GM19193 (cell line): ENCODE measurements around the gene CBFA2T3.

ENCODE experiments used
- POLR2A ChIP-seq: IDR thresholded peaks from 4 replicates; pipeline ENCODE4 v1.6.1; 2011; ENCODE audit not compliant: insufficient read depth, insufficient read length; ENCODE audit errors: extremely low read depth

The CBFA2T3 gene

DNA sequence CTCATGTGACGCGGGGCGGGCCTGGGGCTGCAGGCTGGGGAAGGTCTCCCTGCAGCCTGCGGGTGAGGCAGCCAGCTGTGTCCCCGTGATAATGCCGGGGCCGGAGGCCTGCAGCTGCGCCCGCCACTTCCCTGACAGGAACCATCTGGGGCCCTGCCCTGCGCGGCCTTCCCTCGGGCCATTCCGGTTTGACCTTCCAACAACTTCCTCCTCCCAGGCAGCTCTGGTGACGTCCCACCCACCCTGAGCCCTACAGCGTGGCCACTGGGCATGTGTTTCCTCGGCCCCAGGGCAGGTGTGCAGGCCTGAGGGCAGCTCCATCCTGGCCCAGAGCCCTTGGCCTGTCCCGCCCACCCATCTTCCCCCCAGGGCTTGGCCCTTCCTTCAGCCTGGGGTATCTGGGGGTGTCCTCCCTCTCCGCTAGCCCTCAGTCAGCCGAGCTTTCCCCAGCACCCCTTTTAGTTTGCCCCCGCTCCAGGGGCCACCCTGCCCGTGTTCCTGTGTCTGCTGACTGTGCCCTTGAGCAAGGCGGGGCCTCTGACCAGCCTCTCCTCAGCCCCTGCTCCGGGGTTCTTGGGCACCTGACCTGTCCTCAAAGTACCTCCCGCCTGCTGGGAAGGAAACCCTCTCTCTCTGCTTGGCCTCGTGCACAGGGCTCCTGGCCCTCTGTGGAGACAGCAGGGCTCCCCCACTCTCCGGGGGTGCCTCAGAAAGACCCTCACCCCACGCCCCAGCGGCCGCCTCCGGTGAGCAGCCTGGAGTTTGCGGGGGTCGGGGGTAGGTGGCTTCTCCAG, at the start of gene CBFA2T3:
Gene CBFA2T3, minus strand, starts transcription at position 190 of the 794 bp plus-strand sequence. CDS start 400 bp downstream, outside the sequence.
- peak; percentile 27 for TF ChIP-seq POLR2A

DNA sequence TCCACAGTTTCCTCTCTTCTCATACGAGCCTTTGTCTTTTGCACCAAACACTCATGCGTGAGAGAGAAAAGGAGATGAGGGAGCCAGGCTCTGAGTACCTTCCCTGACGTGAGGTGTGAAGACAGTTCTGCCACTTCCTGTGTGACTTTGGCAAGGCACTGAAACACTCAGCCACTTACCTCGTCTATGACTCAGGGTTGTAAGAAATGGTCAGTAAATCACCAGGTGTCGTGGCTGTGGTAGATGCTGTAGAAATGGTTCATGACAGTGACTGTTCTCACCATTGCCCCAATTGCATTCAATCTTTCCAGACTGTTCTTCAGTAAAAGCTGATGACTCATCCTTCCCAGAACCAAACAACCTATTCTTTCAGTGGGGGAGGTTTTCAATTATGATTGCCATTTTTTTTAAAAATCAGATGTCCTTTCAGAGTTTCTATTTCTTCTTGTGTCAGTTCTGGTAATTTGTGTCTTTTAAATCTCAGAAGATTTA, 49.2 kb upstream of the CBFA2T3 start:
- no peak for TF ChIP-seq POLR2A

DNA sequence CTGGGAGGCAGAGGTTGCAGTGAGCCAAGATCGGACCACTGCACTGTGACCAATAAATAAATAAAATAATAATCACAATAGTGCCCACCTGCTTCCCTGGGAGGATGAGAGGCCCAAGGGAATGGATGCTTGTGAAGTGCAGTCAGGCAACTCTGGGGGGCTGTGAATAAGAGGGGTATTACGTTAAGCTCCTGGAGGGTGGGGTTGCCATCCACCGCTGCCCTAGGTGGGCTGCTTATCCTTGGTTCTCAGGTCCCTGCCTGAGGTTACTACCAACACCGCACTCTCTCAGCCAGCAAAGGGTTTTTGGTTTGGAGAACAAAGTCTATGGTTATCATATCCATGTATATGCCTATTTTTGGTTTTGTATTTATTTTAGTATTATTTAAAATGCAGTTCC, 48.6 kb upstream of the CBFA2T3 start:
- TF ChIP-seq POLR2A = no peak

DNA sequence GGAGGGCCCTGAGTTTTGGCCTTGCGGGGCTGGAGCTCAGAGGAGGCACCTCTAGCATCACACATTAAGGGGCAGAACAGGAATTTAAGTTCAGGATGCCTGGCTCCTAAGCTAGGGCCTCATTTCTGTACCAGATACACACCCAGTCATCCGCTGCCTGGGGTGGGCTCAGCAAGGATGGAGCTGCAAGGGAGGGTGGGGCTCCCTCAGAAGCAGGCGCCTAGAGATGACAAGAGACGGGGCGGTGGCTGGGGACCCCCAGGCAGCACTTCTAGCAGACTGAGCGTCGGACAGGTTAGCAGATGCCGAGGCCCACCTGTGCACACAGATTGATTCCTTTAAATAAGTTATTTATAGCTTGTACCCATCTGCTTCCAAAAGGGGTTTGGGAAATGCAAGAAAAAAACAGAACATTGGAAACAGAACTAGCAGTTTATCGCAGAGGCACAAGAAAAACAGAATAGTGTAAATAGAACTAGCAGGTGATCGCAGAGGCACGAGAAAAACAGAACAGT, 47.6 kb upstream of the CBFA2T3 start:
- TF ChIP-seq POLR2A = no peak

DNA sequence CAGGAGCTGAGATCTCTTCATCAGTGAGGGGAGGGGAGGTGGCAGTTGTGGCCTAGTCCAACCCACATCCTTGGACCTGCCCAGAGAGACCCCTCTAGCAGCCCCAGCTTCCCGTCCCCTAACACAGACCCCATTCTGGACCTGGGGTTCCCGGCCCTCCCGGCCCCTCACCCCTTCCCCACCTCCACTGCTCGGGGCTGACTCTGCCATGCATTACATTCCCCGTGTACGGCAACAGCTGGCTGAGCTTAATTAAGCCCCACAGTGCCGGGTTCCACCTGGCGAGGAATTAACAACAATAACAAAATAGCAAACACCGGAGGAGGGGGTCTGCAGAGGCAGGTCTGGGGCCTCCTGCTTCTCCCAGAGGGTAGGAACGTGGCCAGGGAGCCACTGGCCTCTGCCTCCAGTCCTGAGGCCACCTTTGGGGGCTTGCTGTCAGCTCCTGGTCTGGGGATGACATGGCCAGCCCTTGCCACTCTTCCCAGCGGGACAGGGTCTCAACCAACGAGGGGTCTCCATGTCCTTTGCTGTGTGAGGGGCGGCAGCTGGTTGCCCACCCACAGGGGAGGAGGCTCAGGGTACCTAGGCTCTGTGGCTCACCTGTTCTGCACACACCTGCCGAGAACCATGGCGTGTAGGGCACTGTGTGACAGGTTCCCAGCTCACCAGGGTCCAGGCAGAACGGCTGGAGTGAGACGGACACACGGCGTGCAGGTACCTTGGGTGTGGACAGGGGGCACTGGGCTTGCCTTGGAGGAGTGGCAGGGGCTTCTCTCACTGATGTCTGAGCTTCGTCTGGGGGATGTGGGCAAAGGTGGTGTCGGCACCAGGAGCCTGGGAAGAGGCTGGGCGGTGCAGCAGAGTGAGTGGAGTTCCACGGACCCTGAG, 46.9 kb upstream of the CBFA2T3 start:
- TF ChIP-seq POLR2A = no peak

DNA sequence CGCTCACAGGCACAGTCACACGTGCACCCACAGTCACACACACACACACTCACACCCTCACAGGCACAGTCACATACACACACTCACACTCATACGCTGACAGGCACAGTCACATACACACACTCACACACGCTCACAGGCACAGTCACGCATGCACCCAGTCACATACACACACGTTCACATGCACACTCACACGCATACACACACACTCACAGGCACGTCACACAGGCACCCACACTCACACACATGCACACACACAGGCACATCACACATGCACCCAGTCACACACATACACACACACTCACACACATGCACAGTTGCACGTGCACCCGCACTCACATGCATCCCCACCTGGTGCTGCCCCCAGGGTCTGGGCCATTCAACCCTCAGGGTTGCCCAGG, 46.1 kb upstream of the CBFA2T3 start:
- TF ChIP-seq POLR2A = no peak

DNA sequence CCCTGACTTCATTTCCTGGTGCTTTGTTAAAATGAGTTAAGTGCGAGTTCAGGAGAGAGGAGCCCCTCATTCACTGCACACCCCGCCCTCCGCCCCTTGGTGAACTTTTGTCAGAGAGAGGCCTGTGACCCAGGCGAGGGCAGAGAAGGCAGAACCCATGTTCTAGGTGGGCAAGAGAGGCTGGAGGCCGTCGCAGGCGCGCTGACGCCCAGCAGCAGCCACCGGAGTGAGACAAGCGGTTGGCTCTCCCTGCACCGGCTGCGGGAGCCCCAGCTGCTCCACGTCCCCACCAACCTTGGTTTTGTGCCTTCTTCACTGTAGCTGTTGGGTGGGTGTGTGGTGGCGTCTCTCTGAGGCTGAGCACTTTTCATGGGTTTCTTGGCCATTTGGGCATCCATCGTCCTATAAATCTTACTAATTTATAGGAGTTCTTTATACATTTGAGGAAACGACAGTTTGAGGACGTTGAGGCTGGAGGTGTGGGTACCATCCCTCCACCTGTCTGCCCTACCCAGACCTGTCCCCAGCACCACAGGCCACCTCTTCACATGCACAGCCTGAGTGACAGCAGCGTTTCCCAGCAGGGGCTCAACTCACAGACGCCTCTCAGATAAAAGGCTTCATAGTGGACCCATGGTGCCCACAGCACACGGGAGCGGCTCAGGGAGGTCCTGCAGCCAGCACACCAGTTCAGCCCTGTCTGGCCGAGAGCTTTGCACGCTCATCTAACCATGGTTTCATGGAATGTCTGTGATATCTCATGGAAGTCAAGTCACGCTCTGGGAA, 45.2 kb upstream of the CBFA2T3 start:
- TF ChIP-seq POLR2A = no peak

DNA sequence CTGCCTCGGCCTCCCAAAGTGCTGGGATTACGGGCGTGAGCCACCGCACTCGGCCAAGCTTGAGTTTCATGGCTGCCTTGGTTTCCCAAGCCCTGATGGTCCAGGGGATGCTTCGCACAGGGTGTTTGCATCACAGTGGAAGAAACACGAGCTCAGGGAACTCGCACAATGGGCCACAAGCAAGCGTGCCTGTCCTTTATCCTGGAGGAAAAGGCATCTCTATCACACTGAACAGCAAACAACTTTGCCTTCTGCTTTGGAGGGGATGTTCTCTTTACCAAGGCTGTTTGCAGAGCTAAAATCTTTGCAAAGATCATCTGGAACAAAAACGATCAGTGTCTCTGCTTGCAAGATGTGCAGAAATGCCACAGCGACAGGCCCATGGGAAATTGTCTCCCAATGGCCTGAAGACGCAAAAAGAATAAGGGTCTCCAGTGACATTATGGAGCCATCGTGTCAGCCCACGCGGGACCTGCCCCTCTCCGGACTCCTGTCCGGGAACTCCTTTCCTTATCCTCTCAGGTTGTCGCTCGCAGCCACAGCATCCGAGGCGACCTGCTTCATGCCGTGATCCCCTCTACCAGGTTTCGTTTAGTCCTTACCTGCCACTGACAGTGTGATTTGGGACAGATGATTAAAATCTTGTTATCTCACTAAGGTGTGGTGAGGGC, 44.1 kb upstream of the CBFA2T3 start:
- no peak for TF ChIP-seq POLR2A

DNA sequence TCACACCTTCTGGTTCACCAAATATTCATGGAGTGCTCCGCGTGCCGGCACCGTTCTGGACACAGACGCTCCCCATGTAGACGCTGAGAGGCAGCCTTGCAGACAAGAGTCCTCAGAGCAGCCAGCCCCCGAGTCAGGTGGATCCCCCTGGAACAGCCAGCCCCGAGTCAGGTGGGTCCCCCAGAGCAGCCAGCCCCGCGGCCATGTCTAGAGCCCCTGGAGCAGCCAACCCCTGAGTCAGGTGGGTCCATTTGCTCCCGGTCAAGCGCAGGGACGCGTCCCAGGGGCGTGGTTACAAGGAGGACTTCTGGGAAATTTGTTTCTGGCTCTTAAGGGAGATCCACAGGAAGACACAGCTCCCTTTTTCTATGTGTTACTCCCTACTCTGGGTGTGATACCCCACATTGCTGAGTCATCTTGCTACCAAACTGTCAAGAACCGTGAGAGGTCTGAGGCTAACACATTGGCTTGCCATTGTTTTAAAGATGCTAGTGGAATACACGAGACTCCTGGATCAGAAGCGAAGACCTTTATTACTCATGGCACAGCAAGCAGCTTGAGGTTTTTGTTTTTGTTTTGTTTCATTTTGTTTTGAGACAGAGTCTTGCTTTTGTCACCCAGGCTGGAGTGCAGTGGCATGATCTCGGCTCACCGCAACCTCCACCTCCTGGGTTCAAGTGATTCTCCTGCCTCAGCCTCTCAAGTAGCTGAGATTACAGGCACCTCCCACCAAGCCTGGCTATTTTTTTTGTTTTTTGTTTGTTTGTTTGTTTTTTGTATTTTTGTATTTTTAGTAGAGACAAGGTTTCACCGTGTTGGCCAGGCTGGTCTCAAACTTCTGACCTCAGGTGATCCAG, 43.3 kb upstream of the CBFA2T3 start:
- no peak for TF ChIP-seq POLR2A

DNA sequence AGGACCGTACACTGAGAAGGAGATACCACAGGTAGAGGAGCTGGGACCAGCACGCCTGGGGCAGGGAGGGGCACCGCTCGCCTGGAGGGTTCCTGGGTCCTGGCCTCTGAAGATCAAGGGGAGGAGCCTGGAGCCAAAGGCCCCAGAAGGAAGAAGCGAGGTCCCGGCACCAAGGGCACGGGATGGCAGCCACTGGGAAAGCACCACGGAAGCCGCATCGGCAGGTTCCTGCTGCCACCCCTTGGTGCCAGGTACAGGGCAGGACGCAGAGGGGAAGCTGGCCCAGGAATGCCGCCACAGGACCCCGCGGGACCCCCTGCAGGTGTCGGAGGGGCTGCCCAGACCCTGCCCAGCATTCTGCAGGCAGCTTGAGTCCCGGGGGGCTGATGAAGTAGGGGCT, 42.5 kb upstream of the CBFA2T3 start:
- no peak for TF ChIP-seq POLR2A

DNA sequence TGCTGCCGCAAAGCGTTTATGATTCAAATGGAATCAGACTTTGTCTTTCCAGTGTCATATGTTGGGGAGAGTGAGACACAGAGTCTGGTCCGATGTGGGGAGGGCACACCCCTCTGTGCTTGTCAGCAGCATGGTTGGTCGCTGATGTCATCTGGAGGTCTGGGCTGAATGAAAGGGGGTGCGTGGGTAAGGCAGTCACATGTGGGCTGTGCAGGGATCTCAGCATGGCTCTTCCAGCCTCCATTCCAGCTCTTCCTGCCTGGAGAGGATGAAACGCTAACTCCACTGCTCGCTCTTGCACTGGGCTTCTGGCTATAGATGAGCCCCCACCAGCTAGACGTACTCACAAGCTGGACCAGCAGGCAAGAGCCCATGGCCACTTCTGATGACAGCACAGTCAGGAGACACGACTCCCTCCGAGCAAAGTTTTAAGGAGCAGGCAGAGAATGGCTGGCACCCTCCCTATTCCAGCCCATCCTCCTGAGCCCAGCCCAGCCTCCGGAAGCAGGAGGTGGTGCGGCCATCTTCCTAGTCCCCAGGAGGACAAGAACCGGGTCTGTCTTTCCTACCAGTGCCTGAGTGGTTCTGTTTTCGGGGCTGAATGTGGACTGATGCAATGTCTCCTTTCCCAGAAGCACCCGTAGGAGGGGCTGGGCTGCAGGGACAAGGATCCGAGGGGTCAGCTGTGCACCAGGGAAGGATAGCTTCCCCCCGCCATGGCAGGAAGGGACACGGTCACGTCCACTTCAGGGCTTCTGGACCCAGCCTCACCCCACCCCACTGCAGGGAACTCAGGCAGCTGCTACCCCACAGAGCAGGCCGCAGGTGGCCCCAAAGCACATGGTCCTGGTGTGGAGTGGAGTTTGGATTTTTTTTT, 41.5 kb upstream of the CBFA2T3 start:
- no peak for TF ChIP-seq POLR2A

DNA sequence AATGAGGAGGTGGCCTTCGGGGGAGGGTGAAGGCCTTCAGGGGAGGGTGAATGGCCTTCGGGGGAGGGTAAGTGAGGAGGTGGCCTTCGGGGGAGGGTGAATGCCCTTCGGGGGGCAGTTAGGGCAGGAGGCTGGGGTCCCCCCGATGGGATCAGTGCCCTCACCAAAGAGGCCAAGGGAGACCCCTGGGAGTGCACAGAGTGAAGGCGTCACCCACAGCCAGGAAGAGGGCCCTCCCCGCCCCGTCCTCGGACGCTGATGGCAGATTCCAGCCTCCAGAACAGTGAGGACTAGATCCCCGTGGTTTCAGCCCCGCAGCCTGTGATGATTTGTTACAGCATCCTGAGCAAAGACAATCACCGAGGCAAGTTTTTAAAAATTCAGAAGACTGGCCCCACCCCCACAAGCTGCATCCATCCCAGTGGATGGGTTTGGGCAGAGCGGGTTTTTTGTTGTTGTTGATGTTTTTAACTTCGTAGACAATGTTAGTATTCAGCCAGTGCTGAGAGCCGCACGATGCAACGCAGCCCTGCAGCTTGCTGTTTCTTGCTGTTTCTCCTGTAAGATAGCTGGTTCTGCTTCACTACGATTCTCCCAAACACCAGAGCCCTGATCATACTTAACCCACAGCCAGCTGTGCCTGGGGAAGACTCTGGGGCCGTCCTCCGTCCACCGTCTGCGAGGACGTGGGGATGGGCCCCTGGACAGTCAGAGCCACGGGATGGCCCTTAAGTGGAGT, 40.7 kb upstream of the CBFA2T3 start:
- no peak for TF ChIP-seq POLR2A
